ENCODE measurements around the gene PHACTR3. TPM values are rescaled to one million over a fixed set of nuclear protein-coding genes. Genes with fewer than 3 reads are reported as not detected.

Gene PHACTR3
- total RNA-seq, 4 donors from 2014 or later = 1.4 to 7.2 (median 4.3) TPM

DNA sequence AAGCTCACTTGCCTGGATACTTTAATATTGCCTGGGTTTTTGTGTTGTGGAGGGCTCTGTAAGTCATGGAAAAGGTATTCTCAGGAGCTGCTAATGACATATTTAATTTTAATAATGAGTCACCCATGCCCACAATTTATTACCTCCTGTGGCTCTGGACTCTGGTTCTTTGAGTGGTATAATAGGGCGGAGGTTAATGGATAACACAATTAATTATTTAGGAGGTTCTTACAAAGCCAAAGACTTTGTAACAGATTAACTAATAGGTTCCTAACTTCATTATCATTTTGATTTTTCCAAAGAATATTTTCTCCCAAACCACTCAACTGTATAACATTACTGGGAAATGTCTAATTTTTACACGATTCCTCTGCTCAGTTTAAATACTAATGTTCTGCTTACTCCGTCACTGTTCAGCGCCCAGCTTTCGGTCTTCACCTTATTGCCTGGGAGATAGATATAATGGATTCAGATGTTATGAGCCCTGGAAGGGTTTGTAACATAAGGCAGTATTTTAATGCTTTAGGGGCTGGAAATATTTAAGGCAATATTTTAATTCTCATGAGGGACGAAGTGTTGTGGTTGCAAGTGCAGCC, 29.4 kb downstream of the PHACTR3 start:
- intact Hi-C loops (cut with DNase I; ENCODE audit: low total_unique reads) = no loop called here
- TF ChIP-seq POLR2A (IDR thresholded peaks at IDR 0.05) (no peak), CTCF (IDR thresholded peaks at IDR 0.05) (no peak)
- no peak overlapping the region for H3K4me3 ChIP-seq (ENCODE audit: low read depth, poor library complexity, severe bottlenecking)
- WGBS, 2 donors = 89 to 93% methylated on average over 6 of the region's 6 CpGs
- no peak for DNase-seq (ENCODE audit: low spot score in 2 of 2)

DNA sequence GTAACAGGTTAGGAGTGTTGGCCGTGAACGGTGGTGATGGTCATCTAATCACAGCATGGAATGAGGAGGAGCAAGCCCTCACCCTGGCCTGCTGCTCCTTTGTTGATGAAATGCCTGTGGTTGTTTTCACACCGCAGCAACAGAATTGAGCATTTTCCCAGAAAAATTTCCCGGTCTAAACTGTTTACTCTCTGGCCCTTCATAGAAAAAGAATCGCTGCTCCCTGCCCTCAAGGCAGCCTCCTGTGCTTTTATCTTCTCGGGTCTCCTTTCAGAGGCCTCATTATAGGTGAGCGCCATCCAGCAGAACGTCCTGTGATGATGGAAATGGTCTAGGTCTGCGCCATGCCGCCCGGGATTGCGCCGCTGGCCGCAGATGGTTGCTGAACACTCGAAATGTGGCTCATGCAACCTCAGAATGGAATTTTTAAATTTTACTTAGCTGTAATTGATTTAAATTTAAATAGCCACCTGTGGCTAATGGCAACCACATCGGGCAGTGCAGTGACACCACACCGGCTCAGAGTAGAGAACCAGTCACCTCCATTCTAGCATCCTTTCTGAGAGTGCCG, 30.2 kb downstream of the PHACTR3 start:
- WGBS, 2 donors = 76 to 77% methylated on average over 18 of the region's 18 CpGs
- H3K4me3 ChIP-seq (ENCODE audit: low read depth, poor library complexity, severe bottlenecking) = no peak overlapping the region
- peak in 1 of 2 donors; percentile 40 for DNase-seq (ENCODE audit: low spot score in 2 of 2)
- TF ChIP-seq CTCF (IDR thresholded peaks at IDR 0.05) (no peak), POLR2A (IDR thresholded peaks at IDR 0.05) (no peak)
- intact Hi-C loops (cut with DNase I; ENCODE audit: low total_unique reads) = no loop called here

DNA sequence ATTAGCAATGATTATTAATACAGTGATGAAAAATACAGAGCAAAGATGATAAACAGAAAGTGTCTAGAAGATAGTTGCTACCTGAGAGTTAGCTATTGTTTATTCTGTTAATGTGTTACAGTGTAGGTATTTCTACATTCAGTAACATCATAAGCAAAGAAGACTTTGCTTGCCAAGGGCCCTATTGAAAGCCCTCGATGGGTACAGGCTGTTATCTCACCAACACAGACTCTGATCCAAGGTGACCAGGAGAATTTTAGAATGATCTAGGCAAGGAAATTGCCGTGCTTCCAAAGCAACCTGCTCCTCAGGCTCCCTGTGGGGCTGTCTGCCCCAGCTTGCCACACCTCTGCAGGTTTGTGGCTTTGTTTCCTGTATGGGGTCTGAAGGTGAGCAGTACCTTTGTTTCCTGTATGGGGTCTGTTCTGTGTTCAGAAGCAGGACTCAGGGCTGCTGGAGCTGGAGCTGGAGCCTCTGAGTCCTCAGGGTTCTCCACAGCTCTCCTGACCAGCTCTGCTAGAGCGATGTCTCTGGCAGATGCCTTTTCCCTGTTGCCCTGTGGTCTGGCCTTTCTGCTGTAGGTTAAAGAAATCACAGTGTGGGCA, 32.5 kb downstream of the PHACTR3 start:
- intact Hi-C loops (cut with DNase I; ENCODE audit: low total_unique reads) = no loop called here
- 73 to 81% methylated on average over 3 of the region's 3 CpGs for WGBS, 2 donors
- H3K4me3 ChIP-seq (ENCODE audit: low read depth, poor library complexity, severe bottlenecking) = no peak overlapping the region
- no peak for DNase-seq (ENCODE audit: low spot score in 2 of 2)
- no peak for TF ChIP-seq CTCF (IDR thresholded peaks at IDR 0.05)
- TF ChIP-seq POLR2A (IDR thresholded peaks at IDR 0.05) = no peak

DNA sequence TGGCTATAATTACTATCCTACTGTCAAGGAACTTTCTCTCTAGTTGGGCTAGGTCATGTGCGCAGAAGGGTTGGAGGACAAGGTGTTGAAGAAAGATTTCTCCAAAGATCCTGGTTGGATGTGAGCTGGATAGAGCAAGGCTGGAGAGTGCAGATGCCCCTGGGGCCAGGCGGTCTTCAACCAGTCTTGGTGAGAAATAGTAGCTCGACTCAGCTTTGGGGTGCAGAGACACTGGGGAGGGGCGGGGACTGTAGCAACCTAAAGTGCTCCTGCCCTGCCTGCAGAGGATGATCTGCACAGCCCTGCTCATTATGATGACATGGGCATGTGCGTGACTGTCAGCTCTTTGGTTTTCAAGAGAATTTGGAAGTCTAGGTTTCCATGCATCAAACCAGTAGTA, 35.9 kb downstream of the PHACTR3 start:
- intact Hi-C loops (cut with DNase I; ENCODE audit: low total_unique reads) = no loop called here
- peak in 1 of 2 donors; percentile 76 for DNase-seq (ENCODE audit: low spot score in 2 of 2)
- TF ChIP-seq CTCF (IDR thresholded peaks at IDR 0.05) = no peak
- TF ChIP-seq POLR2A (IDR thresholded peaks at IDR 0.05) = no peak
- WGBS, 2 donors = 86 to 88% methylated on average over 5 of the region's 5 CpGs
- H3K4me3 ChIP-seq (ENCODE audit: low read depth, poor library complexity, severe bottlenecking) = no peak overlapping the region

DNA sequence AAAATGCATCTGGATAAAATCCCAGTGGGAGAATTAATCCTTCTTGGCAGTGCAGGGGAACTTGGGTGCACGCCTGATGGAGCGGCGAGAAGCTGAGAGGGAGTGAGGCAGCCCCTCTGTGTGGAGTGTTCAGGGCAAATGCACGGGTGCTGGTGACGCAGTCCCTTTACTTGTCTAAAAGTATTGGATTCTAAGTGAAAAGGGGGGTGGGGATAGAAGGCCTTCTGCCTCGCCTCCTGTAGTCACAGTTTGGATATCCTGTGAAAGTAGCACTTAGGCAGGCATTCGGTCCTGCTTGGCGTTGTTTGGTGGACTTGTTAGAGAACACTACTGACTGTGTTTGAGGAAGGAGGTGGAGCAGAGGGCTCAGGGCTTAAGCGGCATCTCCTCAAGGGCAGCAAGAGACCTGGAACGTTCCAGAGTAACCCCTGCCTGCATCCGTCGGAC, 39.3 kb downstream of the PHACTR3 start:
- TF ChIP-seq POLR2A (IDR thresholded peaks at IDR 0.05) (no peak), CTCF (IDR thresholded peaks at IDR 0.05) (no peak)
- intact Hi-C loops (cut with DNase I; ENCODE audit: low total_unique reads) = no loop called here
- peak in 1 of 2 donors; percentile 42 for DNase-seq (ENCODE audit: low spot score in 2 of 2)
- WGBS, 2 donors = 57 to 62% methylated on average over 12 of the region's 12 CpGs
- H3K4me3 ChIP-seq (ENCODE audit: low read depth, poor library complexity, severe bottlenecking) = no peak overlapping the region

Data from lower leg skin (tissue), 4 donors.